Tibial nerve (tissue), 4 donors: Measurements from ENCODE around the gene ULBP2.

Experiments
- EP300 ChIP-seq, 2 donors: sonication (generic); formaldehyde crosslinking; IDR thresholded peaks; one replicate each; pipeline ENCODE4 v1.6.1; 2017; ENCODE audit warnings: antibody characterized with exemption in 2 of 2, mild to moderate bottlenecking in 1 of 2
- POLR2A ChIP-seq, 2 donors: fragments of 450-650 bp; IDR thresholded peaks; one replicate each; pipeline ENCODE4 v1.6.1; 2017; ENCODE audit warnings: antibody characterized with exemption in 2 of 2, mild to moderate bottlenecking in 2 of 2, moderate library complexity in 2 of 2
- TF ChIP-seq, protein P1 (sequence below), 5 experiments: fragments of 200-600 bp in 3 of 5; fragments of 450-650 bp in 2 of 5; sonication (generic) in 3 of 5; IDR thresholded peaks; one replicate each; pipeline ENCODE4 v1.5.1; 2016 to 2019; ENCODE audit warnings: antibody characterized with exemption in 5 of 5, mild to moderate bottlenecking in 3 of 5, moderate library complexity in 2 of 5

DNA sequence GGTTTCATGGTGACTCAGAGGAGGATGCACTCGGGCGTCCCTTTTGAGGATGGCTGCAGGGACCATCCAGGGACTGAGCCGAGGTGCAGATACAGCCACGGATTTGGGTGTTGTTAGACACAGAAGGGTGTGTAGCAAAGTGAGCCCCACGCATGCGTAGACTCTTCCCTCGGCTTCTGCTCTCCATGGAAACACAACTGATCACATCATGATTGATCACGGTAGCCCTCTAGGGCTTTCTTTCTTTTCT lies 21.3 kb downstream of the ULBP2 start:
- TF ChIP-seq, protein P1, sequence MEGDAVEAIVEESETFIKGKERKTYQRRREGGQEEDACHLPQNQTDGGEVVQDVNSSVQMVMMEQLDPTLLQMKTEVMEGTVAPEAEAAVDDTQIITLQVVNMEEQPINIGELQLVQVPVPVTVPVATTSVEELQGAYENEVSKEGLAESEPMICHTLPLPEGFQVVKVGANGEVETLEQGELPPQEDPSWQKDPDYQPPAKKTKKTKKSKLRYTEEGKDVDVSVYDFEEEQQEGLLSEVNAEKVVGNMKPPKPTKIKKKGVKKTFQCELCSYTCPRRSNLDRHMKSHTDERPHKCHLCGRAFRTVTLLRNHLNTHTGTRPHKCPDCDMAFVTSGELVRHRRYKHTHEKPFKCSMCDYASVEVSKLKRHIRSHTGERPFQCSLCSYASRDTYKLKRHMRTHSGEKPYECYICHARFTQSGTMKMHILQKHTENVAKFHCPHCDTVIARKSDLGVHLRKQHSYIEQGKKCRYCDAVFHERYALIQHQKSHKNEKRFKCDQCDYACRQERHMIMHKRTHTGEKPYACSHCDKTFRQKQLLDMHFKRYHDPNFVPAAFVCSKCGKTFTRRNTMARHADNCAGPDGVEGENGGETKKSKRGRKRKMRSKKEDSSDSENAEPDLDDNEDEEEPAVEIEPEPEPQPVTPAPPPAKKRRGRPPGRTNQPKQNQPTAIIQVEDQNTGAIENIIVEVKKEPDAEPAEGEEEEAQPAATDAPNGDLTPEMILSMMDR (IDR thresholded peaks at IDR 0.05), result no peak
- TF ChIP-seq POLR2A (IDR thresholded peaks at IDR 0.05) (no peak), EP300 (IDR thresholded peaks at IDR 0.05) (no peak)
